Measurements from ENCODE around the gene NRARP. TPM values are rescaled to one million over a fixed set of nuclear protein-coding genes. Genes with fewer than 3 reads are reported as not detected.

The NRARP gene
- total RNA-seq, 3 donors from 2014 or later: 2.1 to 6.9 (median 3.5) TPM

- Histone ChIP-seq H3K27me3 (peaks cover 0 to 2% of the 10 kb centered on the region in 2 donors), H3K4me3 (peak overlapping the region; percentile 43 to 76 (median 59))
- intact Hi-C loops (cut with DNase I; ENCODE audit: low total_unique reads): loop anchor here (1.0 kb wide), 1 partner anchor 31 kb away; no protein-coding TSS in a partner anchor
Observed at GRCh38 chr9:137300567-137301080, 1.4 kb downstream of the NRARP start.

GRCh38 chr9:137299938-137300337 is 2.1 kb downstream of the NRARP start:
- H3K9me3 ChIP-seq: no peaks in the 10 kb centered on the region
- intact Hi-C loops (cut with DNase I; ENCODE audit: low total_unique reads): no loop called here
- H3K4me3 ChIP-seq: peak overlapping the region; percentile 43 to 76 (median 59)
- H3K36me3 ChIP-seq: no peaks in the 10 kb centered on the region
- DNase-seq (ENCODE audit: low spot score in 2 of 2): no peak
- peak overlapping the region; percentile 2 to 53 for H3K27ac ChIP-seq
- peaks cover 11 to 25% of the 10 kb centered on the region in 2 donors for H3K4me1 ChIP-seq
- peaks cover 0 to 2% of the 10 kb centered on the region in 2 donors for H3K27me3 ChIP-seq
- TF ChIP-seq POLR2A (IDR thresholded peaks at IDR 0.05): no peak
- peak in 1 of 3 donors; percentile 17 for TF ChIP-seq POLR2AphosphoS5 (IDR thresholded peaks at IDR 0.05)
- TF ChIP-seq CTCF (IDR thresholded peaks at IDR 0.05): no peak

More at GRCh38 chr9:137300567-137301080, 1.4 kb downstream of the NRARP start:
- H3K4me1 ChIP-seq: peaks cover 15 to 23% of the 10 kb centered on the region in 2 donors
- TF ChIP-seq POLR2A (IDR thresholded peaks at IDR 0.05) (no peak), POLR2AphosphoS5 (IDR thresholded peaks at IDR 0.05) (no peak), CTCF (IDR thresholded peaks at IDR 0.05) (no peak)
- H3K36me3 ChIP-seq: no peaks in the 10 kb centered on the region
- no peak for DNase-seq (ENCODE audit: low spot score in 2 of 2)
- H3K27ac ChIP-seq: peak overlapping the region; percentile 55 to 72
- no peaks in the 10 kb centered on the region for H3K9me3 ChIP-seq

- intact Hi-C loops (cut with DNase I; ENCODE audit: low total_unique reads): no loop called here
- Histone ChIP-seq H3K36me3 (no peaks in the 10 kb centered on the region), H3K27me3 (peaks cover 0 to 2% of the 10 kb centered on the region in 2 donors), H3K9me3 (no peaks in the 10 kb centered on the region), H3K4me3 (peak overlapping the region in 2 of 3 donors; percentile 15 to 50), H3K27ac (peak overlapping the region in 1 of 2 donors; percentile 88), H3K4me1 (peaks cover 5 to 28% of the 10 kb centered on the region in 2 donors)
- TF ChIP-seq CTCF (IDR thresholded peaks at IDR 0.05) (no peak), POLR2A (IDR thresholded peaks at IDR 0.05) (no peak)
- DNase-seq (ENCODE audit: low spot score in 2 of 2): no peak
Observed at GRCh38 chr9:137299203-137299565, 2.9 kb downstream of the NRARP start.

- Histone ChIP-seq H3K4me3 (peak overlapping the region in 2 of 3 donors; percentile 15 to 50), H3K36me3 (no peaks in the 10 kb centered on the region), H3K27me3 (peaks cover 0 to 2% of the 10 kb centered on the region in 2 donors), H3K4me1 (peaks cover 4 to 28% of the 10 kb centered on the region in 2 donors), H3K27ac (peak overlapping the region; percentile 10 to 88), H3K9me3 (no peaks in the 10 kb centered on the region)
- intact Hi-C loops (cut with DNase I; ENCODE audit: low total_unique reads): no loop called here
- peak in 1 of 3 donors; percentile 4 for TF ChIP-seq POLR2AphosphoS5 (IDR thresholded peaks at IDR 0.05)
- no peak for TF ChIP-seq POLR2A (IDR thresholded peaks at IDR 0.05)
- TF ChIP-seq CTCF (IDR thresholded peaks at IDR 0.05): no peak
- no peak for DNase-seq (ENCODE audit: low spot score in 2 of 2)
Observed at GRCh38 chr9:137298401-137299202, 3.5 kb downstream of the NRARP start.

- Histone ChIP-seq H3K36me3 (no peaks in the 10 kb centered on the region), H3K4me1 (peaks cover 4 to 27% of the 10 kb centered on the region in 2 donors), H3K4me3 (peak overlapping the region in 1 of 3 donors; percentile 50), H3K9me3 (no peaks in the 10 kb centered on the region), H3K27ac (peak overlapping the region; percentile 10 to 88), H3K27me3 (peaks cover 0 to 2% of the 10 kb centered on the region in 2 donors)
- intact Hi-C loops (cut with DNase I; ENCODE audit: low total_unique reads): no loop called here
- TF ChIP-seq CTCF (IDR thresholded peaks at IDR 0.05) (no peak), POLR2A (IDR thresholded peaks at IDR 0.05) (no peak)
- no peak for DNase-seq (ENCODE audit: low spot score in 2 of 2)
Observed at GRCh38 chr9:137297966-137298365, 4.1 kb downstream of the NRARP start.
